ENCODE results near the gene ACOT12. TPM values are rescaled to one million over a fixed set of nuclear protein-coding genes. Genes with fewer than 3 reads are reported as not detected.
A peak's percentile ranks its signal among the peaks of the same experiment; 100 is the strongest.

ACOT12 gene
- total RNA-seq = not detected

DNA sequence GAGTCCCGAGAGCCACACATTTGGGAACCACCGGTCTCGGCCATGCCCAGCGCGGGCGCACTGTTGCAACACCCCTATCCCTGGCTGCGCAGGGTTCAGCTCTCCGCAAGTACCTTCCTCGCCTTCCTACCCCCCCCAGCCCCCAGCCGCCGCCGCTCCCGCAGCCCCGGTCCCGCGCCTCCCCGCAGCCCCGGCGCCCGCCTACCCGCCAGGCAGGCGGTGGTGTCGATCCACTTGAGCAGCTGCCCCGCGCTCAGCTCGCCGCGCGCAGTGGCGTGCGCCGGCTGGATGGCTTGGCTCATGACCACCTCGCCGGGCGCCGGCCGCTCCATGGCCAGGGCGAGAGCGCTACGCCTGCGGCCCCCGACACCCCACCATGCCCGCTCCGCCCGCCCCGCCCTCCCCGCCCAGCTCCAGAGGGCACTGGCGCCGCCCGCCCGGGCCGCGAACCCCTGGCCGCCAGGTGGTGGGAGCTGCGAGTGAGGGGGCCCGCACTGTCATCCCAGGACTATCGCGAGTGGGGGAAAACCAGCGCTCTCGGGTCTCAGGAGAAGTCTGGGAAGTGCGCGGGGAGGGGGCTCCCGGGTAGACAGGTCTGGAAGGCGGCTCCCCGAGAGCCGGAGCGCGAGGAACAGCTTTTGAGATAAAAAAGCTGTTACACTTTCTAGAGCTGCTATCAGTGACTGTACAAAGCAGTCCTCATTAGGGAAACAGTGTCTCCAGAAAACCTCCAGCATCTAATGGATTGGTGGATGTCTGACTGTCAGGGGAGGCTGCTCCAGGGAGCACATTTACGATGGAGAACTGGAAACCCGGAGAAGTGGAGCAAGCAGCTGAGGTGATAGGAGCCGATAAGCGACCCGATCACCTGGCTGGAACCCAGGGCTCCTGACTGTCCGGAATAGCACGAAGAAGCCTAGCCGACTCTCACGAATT lies at the start of gene ACOT12:
TSS of gene ACOT12 (minus strand) at position 352 of the 936 bp plus-strand sequence. CDS start at position 332, 20 bp downstream.
- ATAC-seq (peak in 1 of 2 donors; percentile 51), DNase-seq (ENCODE audit: low spot score in 2 of 2) (peak in 1 of 2 donors; percentile 6)
- no peaks in the 10 kb centered on the region for H3K9me3 Mint-ChIP-seq
- no peaks in the 10 kb centered on the region for H3K36me3 Mint-ChIP-seq
- H3K27ac Mint-ChIP-seq = no peak within 1 kb of the TSS

DNA sequence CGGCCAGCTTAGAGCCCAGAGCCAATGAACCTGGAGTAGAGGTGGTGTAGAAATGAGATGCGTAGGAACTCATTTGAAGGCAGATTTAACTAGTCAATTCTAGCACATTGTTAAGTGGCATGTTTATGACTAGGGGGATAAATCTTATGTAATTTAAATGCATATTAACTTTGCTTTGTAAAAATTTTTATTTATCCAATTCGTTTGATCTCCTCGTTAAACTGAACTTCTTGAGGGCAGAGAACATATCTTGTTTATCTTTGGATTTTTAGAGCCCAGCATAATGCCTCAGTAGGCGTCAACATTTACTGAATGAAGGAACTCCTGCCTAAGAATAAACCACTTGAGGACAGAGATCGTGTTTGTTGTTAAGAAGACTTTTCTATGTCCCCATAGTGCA lies 41.1 kb upstream of the ACOT12 start:
- DNase-seq (ENCODE audit: low spot score in 2 of 2) (no peak), ATAC-seq (no peak)
- Mint-ChIP-seq H3K27ac (peak overlapping the region in 1 of 2 donors; percentile 25), H3K9me3 (no peaks in the 10 kb centered on the region), H3K36me3 (no peaks in the 10 kb centered on the region)

DNA sequence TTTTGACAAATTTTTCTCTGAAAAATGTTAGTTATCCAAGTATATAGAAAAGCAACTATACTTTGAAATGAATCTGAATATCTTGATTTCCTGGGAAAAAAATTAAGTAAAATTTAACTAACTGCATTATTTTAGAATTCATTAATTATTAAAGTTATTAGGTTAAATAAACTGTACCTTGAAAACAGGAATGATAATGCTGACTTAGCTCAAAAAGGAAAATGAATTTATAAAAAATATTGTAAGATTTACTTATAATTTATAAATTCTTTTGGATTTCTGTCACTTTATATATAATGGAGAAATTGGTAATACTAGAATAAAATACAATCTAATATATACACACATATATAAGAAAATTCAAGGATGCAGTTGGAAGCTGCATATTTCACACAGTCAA lies 36.1 kb upstream of the ACOT12 start:
- Mint-ChIP-seq H3K27ac (no peak overlapping the region), H3K9me3 (no peaks in the 10 kb centered on the region), H3K36me3 (no peaks in the 10 kb centered on the region)
- ATAC-seq = no peak
- no peak for DNase-seq (ENCODE audit: low spot score in 2 of 2)

DNA sequence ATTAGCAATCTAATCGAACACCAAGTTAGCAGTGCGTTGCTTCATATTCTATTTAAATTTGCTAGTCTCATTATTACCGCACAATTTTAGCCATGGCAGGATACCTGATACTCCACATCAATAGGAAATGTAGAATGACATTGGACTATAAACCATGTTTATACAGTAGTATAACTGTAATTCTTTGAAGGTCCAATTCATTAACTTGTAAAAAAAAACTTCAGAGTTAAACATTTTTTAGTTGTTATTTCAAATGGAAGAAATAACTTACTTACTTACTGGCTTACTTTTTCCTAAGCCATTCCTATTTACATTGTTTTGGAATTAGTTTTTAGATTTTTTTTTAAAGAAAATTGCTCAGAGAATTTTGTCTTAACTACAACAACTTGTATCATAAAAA lies 35.4 kb upstream of the ACOT12 start:
- no peak overlapping the region for H3K27ac Mint-ChIP-seq
- H3K36me3 Mint-ChIP-seq = no peaks in the 10 kb centered on the region
- no peak for DNase-seq (ENCODE audit: low spot score in 2 of 2)
- no peaks in the 10 kb centered on the region for H3K9me3 Mint-ChIP-seq
- no peak for ATAC-seq

DNA sequence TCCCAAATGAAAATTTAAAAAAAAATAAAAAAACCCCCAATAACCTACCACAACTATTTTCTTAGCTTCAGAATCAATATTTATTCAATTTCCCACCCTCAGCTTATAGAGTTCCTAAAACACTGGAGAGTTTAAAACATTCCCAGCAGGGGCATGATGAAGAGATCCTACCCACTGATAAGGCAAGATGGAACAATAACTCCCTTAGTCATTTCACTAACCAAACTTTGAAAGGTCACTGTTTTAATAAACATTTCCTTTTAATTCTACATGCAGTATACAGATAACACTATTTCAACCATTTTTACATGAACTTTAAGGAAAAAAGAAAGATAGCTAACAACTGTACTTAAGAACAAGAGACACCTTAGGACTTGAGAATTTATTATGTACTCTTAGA lies 34.9 kb upstream of the ACOT12 start:
- no peak for ATAC-seq
- Mint-ChIP-seq H3K36me3 (no peaks in the 10 kb centered on the region), H3K9me3 (no peaks in the 10 kb centered on the region), H3K27ac (no peak overlapping the region)
- no peak for DNase-seq (ENCODE audit: low spot score in 2 of 2)

DNA sequence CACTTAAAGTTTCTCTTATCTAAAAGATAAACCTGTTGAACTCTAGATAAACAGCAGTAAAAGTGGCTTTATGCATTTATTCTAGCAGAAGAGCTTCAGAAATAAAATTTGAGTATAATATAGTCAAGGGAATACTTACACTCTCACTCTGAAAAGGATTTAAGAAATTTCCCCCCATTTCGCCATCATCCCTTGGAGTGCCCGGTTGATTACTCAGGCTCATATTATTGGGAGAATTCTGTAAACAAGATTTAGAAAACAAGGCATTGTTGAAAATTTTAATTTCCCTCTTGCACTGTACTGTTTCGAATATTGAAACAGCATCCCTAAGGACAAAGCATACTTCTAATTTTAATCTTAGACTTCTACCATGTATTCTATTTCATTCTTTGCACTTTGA lies 34.5 kb upstream of the ACOT12 start:
- Mint-ChIP-seq H3K9me3 (no peaks in the 10 kb centered on the region), H3K36me3 (no peaks in the 10 kb centered on the region), H3K27ac (no peak overlapping the region)
- DNase-seq (ENCODE audit: low spot score in 2 of 2) = no peak
- no peak for ATAC-seq

DNA sequence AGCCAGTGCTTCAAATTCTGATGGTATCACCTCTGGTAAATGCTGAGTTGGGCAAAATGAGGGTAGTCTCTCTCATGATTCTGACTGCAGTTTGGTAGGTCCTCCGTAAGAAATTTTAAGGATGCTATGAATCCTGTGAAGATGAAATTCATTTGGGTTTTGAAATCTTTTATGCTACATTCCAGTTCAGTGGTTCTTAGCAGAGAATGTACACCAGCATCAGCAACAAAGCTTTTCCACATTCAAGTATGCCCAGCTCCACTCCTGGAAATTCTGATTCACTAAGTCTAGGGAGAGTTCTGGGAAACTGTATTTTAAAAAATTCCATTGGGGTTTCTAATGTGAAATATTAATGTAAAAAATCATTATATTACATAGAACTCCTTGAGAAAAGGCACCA lies 33.6 kb upstream of the ACOT12 start:
- H3K9me3 Mint-ChIP-seq = no peaks in the 10 kb centered on the region
- no peak for DNase-seq (ENCODE audit: low spot score in 2 of 2)
- H3K36me3 Mint-ChIP-seq = no peaks in the 10 kb centered on the region
- no peak for ATAC-seq
- H3K27ac Mint-ChIP-seq = no peak overlapping the region

DNA sequence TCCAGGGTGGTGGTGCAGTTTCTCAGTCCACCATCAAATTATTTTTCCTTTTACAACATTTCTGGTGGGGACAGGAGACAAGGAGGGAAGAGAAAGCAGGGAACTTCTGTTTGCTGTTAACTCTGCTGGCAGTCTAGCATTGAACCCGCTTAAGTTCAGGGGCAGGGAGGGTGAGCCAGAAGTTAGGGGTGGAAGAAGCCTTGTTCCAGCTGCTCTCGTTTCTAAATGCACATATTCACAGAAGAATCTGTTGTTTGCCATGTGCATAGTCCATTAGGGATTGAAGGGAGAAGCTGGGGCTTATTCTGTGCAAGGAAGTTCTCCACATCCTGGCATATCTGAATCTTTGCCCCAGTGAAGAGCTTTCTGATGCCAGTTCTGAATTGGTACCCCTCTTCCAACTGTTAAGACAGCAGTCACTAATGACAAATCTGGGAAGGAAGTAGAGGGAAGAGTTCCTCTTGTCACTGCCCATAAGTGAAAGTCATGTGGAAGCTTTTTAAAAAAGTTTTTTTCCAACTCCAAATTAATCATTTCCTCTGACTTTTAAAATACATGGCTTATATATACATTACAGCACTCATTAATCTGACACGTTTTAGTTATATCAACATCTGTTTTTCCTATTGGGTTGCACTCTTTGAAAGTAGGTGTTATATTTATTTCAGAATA lies 32.6 kb upstream of the ACOT12 start:
- no peak for DNase-seq (ENCODE audit: low spot score in 2 of 2)
- H3K27ac Mint-ChIP-seq = peak overlapping the region in 1 of 2 donors; percentile 2
- ATAC-seq = peak in 1 of 2 donors; percentile 18
- H3K36me3 Mint-ChIP-seq = no peaks in the 10 kb centered on the region
- no peaks in the 10 kb centered on the region for H3K9me3 Mint-ChIP-seq

DNA sequence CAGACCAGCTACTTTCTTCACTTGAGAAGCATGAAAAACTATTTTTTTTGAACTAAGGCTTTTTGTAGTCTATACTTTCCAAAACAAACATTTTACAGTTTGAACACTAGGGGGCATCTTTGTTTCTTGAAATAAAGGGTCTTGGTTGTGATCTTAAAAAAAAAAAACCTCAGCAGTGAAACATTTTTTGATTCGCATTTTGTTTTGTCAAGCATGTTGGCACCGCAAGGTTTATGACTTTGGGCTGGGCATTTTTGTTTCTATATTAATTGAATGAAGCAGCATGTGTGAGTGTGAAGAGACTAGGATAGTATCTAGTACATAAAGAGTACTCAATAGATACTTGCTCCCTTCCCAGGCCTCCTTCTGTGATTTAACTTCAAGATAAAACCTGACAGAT lies 31.6 kb upstream of the ACOT12 start:
- DNase-seq (ENCODE audit: low spot score in 2 of 2) (no peak), ATAC-seq (peak; percentile 56 to 64)
- H3K27ac Mint-ChIP-seq = peak overlapping the region in 1 of 2 donors; percentile 2
- H3K36me3 Mint-ChIP-seq = no peaks in the 10 kb centered on the region
- H3K9me3 Mint-ChIP-seq = no peaks in the 10 kb centered on the region

DNA sequence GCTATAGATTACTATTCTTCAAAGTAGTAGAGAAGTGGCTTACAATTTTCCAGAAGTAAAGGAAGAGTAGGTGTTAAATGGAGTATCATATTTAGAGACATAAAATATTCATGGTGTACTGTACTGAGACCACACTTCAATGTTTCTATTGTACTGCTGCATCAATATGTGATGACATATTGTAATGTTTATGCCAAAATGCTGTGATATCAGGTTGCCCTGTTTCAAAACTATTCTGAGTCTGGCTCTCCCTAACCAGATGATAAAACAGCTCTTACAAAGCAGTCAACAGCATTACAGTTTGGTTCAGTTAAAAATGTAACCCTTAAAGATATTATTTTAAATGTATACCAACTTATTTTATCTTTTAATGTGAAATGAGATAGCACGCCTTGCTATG lies 30.8 kb upstream of the ACOT12 start:
- Mint-ChIP-seq H3K27ac (no peak overlapping the region), H3K36me3 (no peaks in the 10 kb centered on the region)
- no peak for ATAC-seq

DNA sequence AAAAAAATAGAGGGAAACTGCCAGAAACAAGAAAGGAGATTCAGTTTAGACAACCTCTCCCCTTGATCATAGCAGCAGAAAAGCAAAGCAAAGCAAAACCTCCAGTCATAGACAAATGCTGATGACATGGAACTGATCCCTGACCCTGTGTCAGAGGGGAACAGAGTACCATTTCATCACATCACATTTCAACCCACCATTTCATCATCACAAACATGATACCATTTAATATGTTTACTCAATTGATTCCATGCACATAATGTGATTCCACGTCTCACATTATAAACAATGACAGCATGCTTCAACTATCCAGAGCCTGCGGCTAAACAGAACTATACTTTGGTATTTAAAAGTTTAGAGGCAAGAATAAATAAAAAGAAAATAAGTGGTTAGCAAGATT lies 28.7 kb upstream of the ACOT12 start:
- Mint-ChIP-seq H3K36me3 (no peaks in the 10 kb centered on the region), H3K27ac (no peak overlapping the region), H3K9me3 (no peaks in the 10 kb centered on the region)
- no peak for DNase-seq (ENCODE audit: low spot score in 2 of 2)
- no peak for ATAC-seq

More for the DNA sequence above, 30.8 kb upstream of the ACOT12 start:
- DNase-seq (ENCODE audit: low spot score in 2 of 2) = no peak
- H3K9me3 Mint-ChIP-seq = no peaks in the 10 kb centered on the region

DNA sequence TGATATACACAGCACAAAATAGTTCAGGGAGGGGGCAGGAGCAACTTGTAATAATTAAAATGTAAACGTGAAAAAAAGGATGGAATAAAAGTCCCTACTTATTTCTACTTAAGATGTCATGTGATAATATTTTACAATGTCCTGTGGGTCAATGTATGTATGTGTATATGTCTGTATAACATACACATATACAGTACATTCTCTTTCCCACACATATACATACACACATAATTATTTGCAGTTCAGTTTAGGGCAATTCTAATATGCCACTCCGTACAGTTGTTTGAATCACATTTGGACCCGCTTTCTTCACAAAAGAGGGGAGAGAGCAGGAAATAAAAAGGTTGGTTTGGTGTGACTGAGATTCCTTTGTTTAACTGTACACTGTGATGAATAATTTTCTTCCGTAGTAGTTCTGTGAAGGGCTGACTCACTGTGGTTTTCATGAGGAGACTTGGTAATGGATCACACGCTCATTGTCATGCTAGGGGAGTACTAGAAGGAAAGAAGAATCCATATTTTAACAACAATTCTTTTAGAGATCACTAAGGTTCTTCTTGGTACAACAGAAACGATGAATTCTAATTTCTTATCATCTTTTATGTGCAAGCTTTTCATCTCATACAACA lies 26.2 kb upstream of the ACOT12 start:
- ATAC-seq (peak; percentile 100), DNase-seq (ENCODE audit: low spot score in 2 of 2) (peak in 1 of 2 donors; percentile 12)
- Mint-ChIP-seq H3K9me3 (no peaks in the 10 kb centered on the region), H3K27ac (peak overlapping the region in 1 of 2 donors; percentile 85), H3K36me3 (no peaks in the 10 kb centered on the region)

DNA sequence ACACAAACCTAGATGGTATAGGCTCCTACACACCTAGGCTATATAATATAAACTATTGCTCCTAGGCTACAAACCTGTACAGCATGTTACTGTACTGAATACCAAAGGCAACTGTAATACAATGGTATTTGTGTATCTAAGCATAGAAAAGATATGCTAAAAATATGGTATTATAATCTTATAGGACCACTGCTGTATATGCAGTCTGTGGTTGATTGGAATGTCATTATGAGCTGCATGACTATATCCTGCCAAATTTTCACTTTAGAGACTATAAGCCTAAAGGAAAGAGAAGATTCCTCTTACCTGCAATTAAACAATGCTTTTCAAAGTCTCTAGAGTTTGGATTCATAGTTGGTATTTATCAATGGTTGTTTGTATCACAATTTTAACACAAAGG lies 24.7 kb upstream of the ACOT12 start:
- Mint-ChIP-seq H3K36me3 (no peaks in the 10 kb centered on the region), H3K27ac (no peak overlapping the region), H3K9me3 (no peaks in the 10 kb centered on the region)
- ATAC-seq = no peak
- no peak for DNase-seq (ENCODE audit: low spot score in 2 of 2)

DNA sequence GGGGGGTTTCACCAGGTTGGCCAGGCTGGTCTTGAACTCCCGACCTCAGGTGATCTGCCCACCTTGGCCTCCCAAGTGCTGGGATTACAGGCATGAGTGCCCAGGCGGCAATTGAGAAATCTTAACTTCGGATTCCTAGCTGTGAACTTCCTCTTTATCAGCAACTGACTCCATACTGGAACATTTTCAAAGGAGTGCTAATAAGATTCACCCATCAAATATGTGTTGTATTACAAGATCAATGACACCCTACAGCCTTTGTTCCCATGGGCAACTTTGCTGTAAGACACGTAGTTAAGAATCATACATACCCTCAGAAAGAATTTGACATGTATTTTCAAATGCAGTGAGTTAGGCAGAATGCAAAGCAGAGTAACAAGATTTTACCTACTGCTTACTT lies 23.1 kb upstream of the ACOT12 start:
- Mint-ChIP-seq H3K36me3 (no peaks in the 10 kb centered on the region), H3K27ac (no peak overlapping the region), H3K9me3 (no peaks in the 10 kb centered on the region)
- ATAC-seq = no peak
- DNase-seq (ENCODE audit: low spot score in 2 of 2) = no peak

DNA sequence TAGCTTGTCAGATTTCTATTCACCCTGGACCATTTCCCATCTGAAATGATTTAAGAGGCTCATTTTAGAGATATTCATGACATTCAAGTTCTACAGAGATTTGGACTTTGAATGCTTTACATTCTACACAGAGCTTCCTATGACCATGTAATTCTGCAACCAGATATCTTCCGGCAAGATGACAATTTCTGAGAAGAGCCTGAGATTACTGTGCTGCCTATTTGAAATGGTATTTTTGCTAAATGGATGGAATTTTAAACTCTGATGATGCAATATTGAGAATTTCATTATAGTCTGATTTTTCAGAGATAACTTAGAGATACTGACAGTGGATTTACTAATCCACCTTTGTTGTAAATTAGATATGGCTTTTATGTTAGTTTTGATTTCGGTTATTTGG lies 16.0 kb upstream of the ACOT12 start:
- no peaks in the 10 kb centered on the region for H3K9me3 Mint-ChIP-seq
- no peaks in the 10 kb centered on the region for H3K36me3 Mint-ChIP-seq
- DNase-seq (ENCODE audit: low spot score in 2 of 2) = no peak
- H3K27ac Mint-ChIP-seq = no peak overlapping the region
- ATAC-seq = no peak

DNA sequence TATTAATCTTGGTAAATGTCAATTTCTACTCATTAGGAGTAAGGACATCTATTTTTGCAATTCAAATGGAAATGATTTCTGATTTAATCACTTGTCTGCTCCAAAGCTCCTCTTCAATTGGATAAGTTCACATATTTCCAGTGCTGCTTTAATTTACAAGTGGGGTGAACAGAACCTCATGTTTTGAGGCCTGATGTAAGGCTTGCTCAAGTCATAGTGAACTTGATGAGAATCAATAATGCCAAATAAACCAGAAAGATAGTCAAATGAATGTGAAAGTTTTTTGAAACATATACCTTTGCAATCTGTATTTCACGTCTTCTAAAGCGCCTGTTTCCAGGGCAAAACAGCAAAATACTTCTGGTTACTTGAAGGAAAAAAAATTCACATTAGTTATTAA lies 15.4 kb upstream of the ACOT12 start:
- DNase-seq (ENCODE audit: low spot score in 2 of 2) (no peak), ATAC-seq (no peak)
- H3K9me3 Mint-ChIP-seq = no peaks in the 10 kb centered on the region
- H3K27ac Mint-ChIP-seq = no peak overlapping the region
- H3K36me3 Mint-ChIP-seq = no peaks in the 10 kb centered on the region

DNA sequence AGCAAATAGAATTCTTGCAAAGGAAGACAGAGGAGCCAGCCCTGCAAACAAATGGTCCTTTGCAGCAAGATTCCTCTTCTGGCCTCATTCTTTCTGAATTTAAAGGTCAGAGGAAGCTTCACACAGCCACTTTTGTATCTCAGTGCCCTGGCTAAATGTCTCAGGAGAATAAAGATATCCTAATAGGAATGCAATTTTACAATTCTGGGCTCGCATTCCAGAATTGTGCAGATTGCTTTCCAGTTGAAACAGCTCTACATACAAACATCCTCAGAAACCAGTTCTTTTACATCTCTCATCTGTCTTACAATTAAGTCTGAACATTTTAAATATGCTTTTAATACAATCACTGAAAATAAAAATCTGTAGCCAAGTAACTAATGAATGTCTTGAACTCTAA lies 14.6 kb upstream of the ACOT12 start:
- H3K27ac Mint-ChIP-seq = no peak overlapping the region
- DNase-seq (ENCODE audit: low spot score in 2 of 2) = no peak
- no peaks in the 10 kb centered on the region for H3K9me3 Mint-ChIP-seq
- no peaks in the 10 kb centered on the region for H3K36me3 Mint-ChIP-seq
- ATAC-seq = no peak

Measured in activated naive CD4-positive, alpha-beta T cell treated with anti-CD3 and anti-CD28 coated beads, Interleukin-2, amount 50 U/mL, for 72 hours (primary cell).